ENCODE measurements around the gene LRP11. TPM values are rescaled to one million over a fixed set of nuclear protein-coding genes. Genes with fewer than 3 reads are reported as not detected.

LRP11 gene
- total and polyA plus RNA-seq, 2 of the 13 experiments (the other 11 are each of a cell fraction or from before 2014, with no cell fraction given) = 32.4 to 48.9 TPM

- TF ChIP-seq, protein P1, sequence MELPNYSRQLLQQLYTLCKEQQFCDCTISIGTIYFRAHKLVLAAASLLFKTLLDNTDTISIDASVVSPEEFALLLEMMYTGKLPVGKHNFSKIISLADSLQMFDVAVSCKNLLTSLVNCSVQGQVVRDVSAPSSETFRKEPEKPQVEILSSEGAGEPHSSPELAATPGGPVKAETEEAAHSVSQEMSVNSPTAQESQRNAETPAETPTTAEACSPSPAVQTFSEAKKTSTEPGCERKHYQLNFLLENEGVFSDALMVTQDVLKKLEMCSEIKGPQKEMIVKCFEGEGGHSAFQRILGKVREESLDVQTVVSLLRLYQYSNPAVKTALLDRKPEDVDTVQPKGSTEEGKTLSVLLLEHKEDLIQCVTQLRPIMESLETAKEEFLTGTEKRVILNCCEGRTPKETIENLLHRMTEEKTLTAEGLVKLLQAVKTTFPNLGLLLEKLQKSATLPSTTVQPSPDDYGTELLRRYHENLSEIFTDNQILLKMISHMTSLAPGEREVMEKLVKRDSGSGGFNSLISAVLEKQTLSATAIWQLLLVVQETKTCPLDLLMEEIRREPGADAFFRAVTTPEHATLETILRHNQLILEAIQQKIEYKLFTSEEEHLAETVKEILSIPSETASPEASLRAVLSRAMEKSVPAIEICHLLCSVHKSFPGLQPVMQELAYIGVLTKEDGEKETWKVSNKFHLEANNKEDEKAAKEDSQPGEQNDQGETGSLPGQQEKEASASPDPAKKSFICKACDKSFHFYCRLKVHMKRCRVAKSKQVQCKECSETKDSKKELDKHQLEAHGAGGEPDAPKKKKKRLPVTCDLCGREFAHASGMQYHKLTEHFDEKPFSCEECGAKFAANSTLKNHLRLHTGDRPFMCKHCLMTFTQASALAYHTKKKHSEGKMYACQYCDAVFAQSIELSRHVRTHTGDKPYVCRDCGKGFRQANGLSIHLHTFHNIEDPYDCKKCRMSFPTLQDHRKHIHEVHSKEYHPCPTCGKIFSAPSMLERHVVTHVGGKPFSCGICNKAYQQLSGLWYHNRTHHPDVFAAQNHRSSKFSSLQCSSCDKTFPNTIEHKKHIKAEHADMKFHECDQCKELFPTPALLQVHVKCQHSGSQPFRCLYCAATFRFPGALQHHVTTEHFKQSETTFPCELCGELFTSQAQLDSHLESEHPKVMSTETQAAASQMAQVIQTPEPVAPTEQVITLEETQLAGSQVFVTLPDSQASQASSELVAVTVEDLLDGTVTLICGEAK (IDR thresholded peaks at IDR 0.05) = no peak
- TF ChIP-seq, protein P1 (CRISPR knock-in tag; IDR thresholded peaks at IDR 0.05) = no peak
- TF ChIP-seq TEAD2 (CRISPR knock-in tag; IDR thresholded peaks at IDR 0.05) = no peak
- TF ChIP-seq SIN3A (IDR thresholded peaks at IDR 0.05; ENCODE audit: borderline replicate concordance, low read depth, low read length) = no peak
These were observed 42.7 kb downstream of the LRP11 start (continued) for GRCh38 chr6:149821492-149821891.

GRCh38 chr6:149820506-149820905 lies 43.7 kb downstream of the LRP11 start:
- BruUV-seq (replicated peaks) = no TSS peak
- Histone ChIP-seq H3K4me2 (ENCODE audit: low read depth, low read length) (no peak overlapping the region), H3K36me3 (replicated peaks in 1 of 2; ENCODE audit: control insufficient read depth in 1 of 2, insufficient read depth in 2 of 2, low read length in 2 of 2) (peaks cover 0 to 16% of the 10 kb centered on the region in 2 experiments; a peak in 4 of 5 replicates), H3K9ac (ENCODE audit: insufficient read depth, low read depth, low read length) (no peak overlapping the region), H2AFZ (ENCODE audit: low read length) (no peak overlapping the region), H3K9me3 (ENCODE audit: low read length) (no peaks in the 10 kb centered on the region), H3K4me1 (ENCODE audit: insufficient read depth, low read length) (no peaks in the 10 kb centered on the region), H3K79me2 (ENCODE audit: insufficient read depth, low read length) (no peaks in the 10 kb centered on the region), H3K4me3 (replicated peaks in 1 of 3; ENCODE audit: insufficient read depth in 1 of 3, low read depth in 2 of 3, low read length in 3 of 3) (no peak overlapping the region), H4K20me1 (ENCODE audit: insufficient read depth, low read length) (no peaks in the 10 kb centered on the region), H3K27ac (ENCODE audit: extremely low read length, insufficient read depth, low read length) (no peak overlapping the region), H3K27me3 (ENCODE audit: control insufficient read depth in 1 of 2, insufficient read depth in 2 of 2, low read length in 2 of 2) (no peaks in the 10 kb centered on the region)
- POLR2A ChIA-PET = no interaction called here
- TF ChIP-seq, protein P2, sequence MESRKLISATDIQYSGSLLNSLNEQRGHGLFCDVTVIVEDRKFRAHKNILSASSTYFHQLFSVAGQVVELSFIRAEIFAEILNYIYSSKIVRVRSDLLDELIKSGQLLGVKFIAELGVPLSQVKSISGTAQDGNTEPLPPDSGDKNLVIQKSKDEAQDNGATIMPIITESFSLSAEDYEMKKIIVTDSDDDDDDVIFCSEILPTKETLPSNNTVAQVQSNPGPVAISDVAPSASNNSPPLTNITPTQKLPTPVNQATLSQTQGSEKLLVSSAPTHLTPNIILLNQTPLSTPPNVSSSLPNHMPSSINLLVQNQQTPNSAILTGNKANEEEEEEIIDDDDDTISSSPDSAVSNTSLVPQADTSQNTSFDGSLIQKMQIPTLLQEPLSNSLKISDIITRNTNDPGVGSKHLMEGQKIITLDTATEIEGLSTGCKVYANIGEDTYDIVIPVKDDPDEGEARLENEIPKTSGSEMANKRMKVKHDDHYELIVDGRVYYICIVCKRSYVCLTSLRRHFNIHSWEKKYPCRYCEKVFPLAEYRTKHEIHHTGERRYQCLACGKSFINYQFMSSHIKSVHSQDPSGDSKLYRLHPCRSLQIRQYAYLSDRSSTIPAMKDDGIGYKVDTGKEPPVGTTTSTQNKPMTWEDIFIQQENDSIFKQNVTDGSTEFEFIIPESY (CRISPR knock-in tag; IDR thresholded peaks at IDR 0.05) = peak; percentile 37; the same call in 1 of the 2 replicates
- no peak for TF ChIP-seq ZNF256 (CRISPR knock-in tag; conservative IDR thresholded peaks at IDR 0.05)
- TF ChIP-seq, protein P3, sequence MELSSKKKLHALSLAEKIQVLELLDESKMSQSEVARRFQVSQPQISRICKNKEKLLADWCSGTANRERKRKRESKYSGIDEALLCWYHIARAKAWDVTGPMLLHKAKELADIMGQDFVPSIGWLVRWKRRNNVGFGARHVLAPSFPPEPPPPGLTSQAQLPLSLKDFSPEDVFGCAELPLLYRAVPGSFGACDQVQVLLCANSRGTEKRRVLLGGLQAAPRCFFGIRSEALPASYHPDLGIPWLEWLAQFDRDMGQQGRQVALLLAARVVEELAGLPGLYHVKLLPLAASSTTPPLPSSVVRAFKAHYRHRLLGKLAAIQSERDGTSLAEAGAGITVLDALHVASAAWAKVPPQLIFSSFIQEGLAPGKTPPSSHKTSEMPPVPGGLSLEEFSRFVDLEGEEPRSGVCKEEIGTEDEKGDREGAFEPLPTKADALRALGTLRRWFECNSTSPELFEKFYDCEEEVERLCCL (CRISPR knock-in tag; IDR thresholded peaks at IDR 0.05; ENCODE audit: borderline replicate concordance) = no peak
- DNase-seq (ENCODE audit: low spot score) (no peak), FAIRE-seq (no peak), ATAC-seq (no peak)
- CTCF ChIA-PET (ENCODE audit: low intra/inter-chr PET ratio, low total read pairs) = no interaction called here
- in situ Hi-C loops (cut with HindIII; ENCODE audit: extremely low pct_ligation_motif_present, low pct_unique_long_range_greater_than_20kb) (no loop called here), intact Hi-C loops (cut with micrococcal nuclease; ENCODE audit: unreplicated experiment) (no loop called here)
- WGBS (ENCODE audit: low lambda C conversion rate) = 96% methylated on average over 7 of the region's 7 CpGs
